NT2/D1 (cell line): Measurements from ENCODE around the gene TMEM141.

Experiments
- DNase-seq: peaks from one replicate; pipeline ENCODE4 v3.0.0-alpha.2; 2011; ENCODE audit warnings: low read depth, low spot score
- H3K27me3 ChIP-seq: 2 replicates; pipeline ENCODE4 v1.6.0; 2011; ENCODE audit warnings: mild to moderate bottlenecking; ENCODE audit not compliant: insufficient read length, insufficient read depth
- H3K36me3 ChIP-seq: 2 replicates; pipeline ENCODE4 v1.6.1; 2011; ENCODE audit warnings: mild to moderate bottlenecking, low read length, mixed read lengths; ENCODE audit not compliant: insufficient read depth, insufficient read length
- H3K4me1 ChIP-seq: 2 replicates; pipeline ENCODE4 v1.5.1; 2011; ENCODE audit not compliant: insufficient read depth, insufficient read length
- H3K4me3 ChIP-seq: 2 replicates; pipeline ENCODE4 v1.5.1; 2011; ENCODE audit warnings: low read depth; ENCODE audit not compliant: insufficient read length
- H3K9ac ChIP-seq: 2 replicates; pipeline ENCODE4 v1.6.0; 2011; ENCODE audit warnings: low read depth; ENCODE audit not compliant: insufficient read length
- H3K9me3 ChIP-seq: 2 replicates; pipeline ENCODE4 v1.5.1; 2011; ENCODE audit warnings: mild to moderate bottlenecking, low read length; ENCODE audit not compliant: insufficient read depth
- SUZ12 ChIP-seq: IDR thresholded peaks from 2 replicates; pipeline ENCODE4 v1.6.1; 2011; ENCODE audit not compliant: insufficient read length, insufficient read depth; ENCODE audit errors: extremely low read depth
- YY1 ChIP-seq: IDR thresholded peaks from 2 replicates; pipeline ENCODE4 v1.6.1; 2011; ENCODE audit not compliant: insufficient read length, insufficient read depth
- ZNF274 ChIP-seq: IDR thresholded peaks from 2 replicates; pipeline ENCODE4 v1.6.1; 2011; ENCODE audit warnings: mild to moderate bottlenecking, low read depth, low read length

The TMEM141 gene

GRCh38 chr9:136826188-136826541, 35.0 kb downstream of the TMEM141 start:
- Histone ChIP-seq H3K4me3 (no peak overlapping the region), H3K9ac (peak overlapping the region; percentile 42), H3K27me3 (no peaks in the 10 kb centered on the region), H3K36me3 (peaks cover 80% of the 10 kb centered on the region), H3K4me1 (peaks cover 33% of the 10 kb centered on the region), H3K9me3 (no peaks in the 10 kb centered on the region)
- TF ChIP-seq ZNF274 (no peak), YY1 (no peak), SUZ12 (no peak)
- DNase-seq = no peak

GRCh38 chr9:136826703-136827582, 35.8 kb downstream of the TMEM141 start:
- no peak overlapping the region for H3K4me3 ChIP-seq
- H3K27me3 ChIP-seq = no peaks in the 10 kb centered on the region
- H3K4me1 ChIP-seq = peaks cover 37% of the 10 kb centered on the region
- H3K9ac ChIP-seq = peak overlapping the region; percentile 42
- peaks cover 88% of the 10 kb centered on the region for H3K36me3 ChIP-seq
- H3K9me3 ChIP-seq = no peaks in the 10 kb centered on the region
- DNase-seq = no peak
- TF ChIP-seq YY1 = no peak
- no peak for TF ChIP-seq ZNF274
- no peak for TF ChIP-seq SUZ12

GRCh38 chr9:136827794-136828473, 36.8 kb downstream of the TMEM141 start:
- H3K27me3 ChIP-seq = no peaks in the 10 kb centered on the region
- H3K9me3 ChIP-seq = no peaks in the 10 kb centered on the region
- H3K4me1 ChIP-seq = peaks cover 33% of the 10 kb centered on the region
- H3K9ac ChIP-seq = no peak overlapping the region
- DNase-seq = no peak
- H3K36me3 ChIP-seq = peaks cover 97% of the 10 kb centered on the region
- H3K4me3 ChIP-seq = no peak overlapping the region
- TF ChIP-seq SUZ12 (no peak), ZNF274 (no peak), YY1 (no peak)

- no peak for TF ChIP-seq YY1
- no peak for TF ChIP-seq ZNF274
- TF ChIP-seq SUZ12 = no peak
- H3K4me1 ChIP-seq = peaks cover 29% of the 10 kb centered on the region
- H3K9me3 ChIP-seq = no peaks in the 10 kb centered on the region
- H3K27me3 ChIP-seq = no peaks in the 10 kb centered on the region
- peaks cover 94% of the 10 kb centered on the region for H3K36me3 ChIP-seq
- no peak for DNase-seq
- no peak overlapping the region for H3K9ac ChIP-seq
- H3K4me3 ChIP-seq = no peak overlapping the region
Measured at GRCh38 chr9:136828474-136829140, 37.5 kb downstream of the TMEM141 start.

- Histone ChIP-seq H3K36me3 (peaks cover 91% of the 10 kb centered on the region), H3K9ac (no peak overlapping the region), H3K9me3 (no peaks in the 10 kb centered on the region), H3K27me3 (no peaks in the 10 kb centered on the region), H3K4me3 (no peak overlapping the region), H3K4me1 (peaks cover 24% of the 10 kb centered on the region)
- TF ChIP-seq YY1 (no peak), SUZ12 (no peak), ZNF274 (no peak)
- no peak for DNase-seq
Measured at GRCh38 chr9:136829412-136829811, 38.3 kb downstream of the TMEM141 start.

GRCh38 chr9:136829981-136830885, 39.1 kb downstream of the TMEM141 start:
- TF ChIP-seq ZNF274 (no peak), YY1 (no peak), SUZ12 (no peak)
- no peak for DNase-seq
- Histone ChIP-seq H3K4me3 (no peak overlapping the region), H3K36me3 (peaks cover 87% of the 10 kb centered on the region), H3K27me3 (no peaks in the 10 kb centered on the region), H3K9ac (no peak overlapping the region), H3K9me3 (no peaks in the 10 kb centered on the region), H3K4me1 (peaks cover 22% of the 10 kb centered on the region)
